GM10847 (cell line): Measurements from ENCODE around the gene ELL.

Source experiments
- POLR2A ChIP-seq: IDR thresholded peaks from 2 replicates; pipeline ENCODE4 v1.6.1; 2011; ENCODE audit not compliant: insufficient read length; ENCODE audit errors: extremely low read depth

The ELL gene

DNA sequence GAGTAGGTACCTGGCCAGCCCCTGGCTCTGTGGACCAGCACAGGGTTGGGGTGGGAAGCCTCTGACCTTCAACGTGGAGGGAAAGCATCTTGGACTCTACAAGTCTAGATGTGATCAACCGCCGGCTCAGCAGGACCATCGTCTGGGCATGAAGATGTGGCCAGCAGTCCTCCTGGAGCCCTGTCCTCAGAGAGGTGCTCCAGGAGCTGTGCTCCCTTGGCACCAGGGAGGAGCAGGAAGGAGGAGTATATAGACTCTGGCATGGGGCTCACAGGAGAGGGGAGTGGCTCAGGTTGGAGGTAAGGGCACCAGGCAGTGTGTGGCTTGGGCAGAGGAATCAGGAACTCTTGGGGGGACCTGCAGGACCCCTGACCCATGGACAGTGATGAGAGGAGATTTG lies 65.6 kb downstream of the ELL start:
- TF ChIP-seq POLR2A: no peak

DNA sequence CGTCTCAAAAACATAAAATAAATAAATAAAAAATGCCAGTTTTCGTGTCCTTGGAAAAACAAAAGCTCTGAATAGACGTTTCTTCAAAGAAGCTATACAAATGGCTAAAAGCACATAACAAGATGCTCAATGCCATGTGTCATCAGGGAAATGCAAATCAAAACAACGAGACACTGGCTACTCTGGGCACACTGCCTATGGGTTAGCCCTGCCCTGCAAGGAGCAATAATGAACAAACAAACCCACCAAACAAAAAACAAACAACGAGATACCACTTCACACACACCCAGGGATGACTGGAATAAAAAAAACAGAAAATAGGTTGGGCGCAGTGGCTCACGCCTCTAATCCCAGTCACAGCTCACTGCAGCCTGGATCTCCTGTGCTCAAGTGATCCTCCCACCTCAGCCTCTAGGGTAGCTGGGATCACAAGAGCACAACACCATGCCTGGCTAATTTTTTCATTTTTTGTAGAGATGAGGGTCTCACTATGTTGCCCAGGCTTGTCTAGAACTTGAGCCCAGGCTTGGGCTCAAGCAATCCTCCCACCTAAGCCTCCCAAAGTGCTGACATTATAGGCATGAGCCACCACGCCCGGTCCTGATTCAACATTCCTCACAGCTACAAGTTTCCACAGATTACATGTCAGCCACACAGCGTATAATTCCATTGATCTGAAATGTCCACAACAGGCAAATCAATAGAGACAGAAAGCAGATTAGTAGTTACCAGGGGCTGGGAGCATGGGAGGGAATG lies 68.4 kb downstream of the ELL start:
- no peak for TF ChIP-seq POLR2A

DNA sequence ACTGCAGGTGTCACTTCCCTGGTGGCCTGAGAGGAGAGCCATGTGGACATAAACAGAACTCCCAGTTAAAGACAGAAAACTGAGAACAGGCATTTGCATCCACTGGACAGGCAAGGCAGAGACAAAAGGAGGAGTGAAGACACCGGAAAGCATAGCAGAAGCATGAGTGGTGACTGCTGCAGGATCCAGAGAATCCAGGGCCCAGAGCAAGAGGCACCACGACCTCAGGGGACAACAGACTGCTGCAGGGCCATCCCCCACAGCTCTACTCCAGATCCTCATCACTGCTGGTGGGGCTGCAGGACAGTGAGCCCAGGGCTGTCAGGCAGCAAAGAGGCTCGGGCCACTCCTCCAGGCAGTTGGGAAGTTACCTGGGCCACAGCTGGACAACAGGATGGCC lies 69.5 kb downstream of the ELL start:
- TF ChIP-seq POLR2A: no peak

DNA sequence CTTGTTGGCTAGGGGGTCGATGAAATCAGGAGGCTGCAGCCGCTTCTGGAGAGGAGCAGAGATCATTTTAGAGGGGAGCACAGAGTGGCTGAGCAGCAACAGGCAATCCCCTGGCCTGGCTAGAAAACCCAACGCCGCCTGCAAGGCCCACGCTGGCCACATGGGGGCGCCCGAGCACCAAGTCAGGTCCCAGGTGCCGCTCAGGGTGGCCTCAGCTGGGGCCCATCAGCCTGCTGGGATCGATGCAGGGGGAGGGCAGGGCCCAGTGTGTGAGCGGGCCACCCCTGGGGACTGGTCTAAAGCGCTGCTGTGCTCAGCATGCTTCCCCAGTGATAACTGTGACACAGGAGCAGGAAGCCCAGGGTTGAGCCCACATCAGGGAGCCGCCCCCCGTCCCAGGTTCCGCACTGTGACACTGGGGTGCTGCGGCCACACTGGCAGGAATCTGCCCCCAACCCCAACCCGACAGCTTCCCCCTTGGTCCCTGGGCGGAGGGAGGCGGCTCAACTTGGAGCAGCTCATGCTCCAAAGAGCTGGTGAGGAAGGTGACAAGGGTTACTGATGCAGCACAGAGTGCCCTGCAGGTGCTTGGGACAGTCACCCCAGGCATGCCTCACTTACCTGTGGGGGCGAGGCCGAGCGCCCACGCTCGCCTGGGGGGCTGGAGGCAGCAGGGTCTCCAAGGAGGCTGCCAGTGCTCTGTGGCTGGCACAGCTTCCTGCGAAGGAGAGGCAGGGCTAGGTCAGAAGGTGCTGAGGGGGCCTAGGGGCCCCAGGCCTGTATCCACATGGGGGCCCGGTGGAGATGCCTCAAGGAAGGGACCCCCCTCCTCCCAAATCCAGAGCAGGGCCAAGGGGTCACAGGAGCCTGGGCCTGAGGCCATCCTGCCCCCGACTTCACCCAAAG lies 70.7 kb downstream of the ELL start:
- TF ChIP-seq POLR2A: no peak

DNA sequence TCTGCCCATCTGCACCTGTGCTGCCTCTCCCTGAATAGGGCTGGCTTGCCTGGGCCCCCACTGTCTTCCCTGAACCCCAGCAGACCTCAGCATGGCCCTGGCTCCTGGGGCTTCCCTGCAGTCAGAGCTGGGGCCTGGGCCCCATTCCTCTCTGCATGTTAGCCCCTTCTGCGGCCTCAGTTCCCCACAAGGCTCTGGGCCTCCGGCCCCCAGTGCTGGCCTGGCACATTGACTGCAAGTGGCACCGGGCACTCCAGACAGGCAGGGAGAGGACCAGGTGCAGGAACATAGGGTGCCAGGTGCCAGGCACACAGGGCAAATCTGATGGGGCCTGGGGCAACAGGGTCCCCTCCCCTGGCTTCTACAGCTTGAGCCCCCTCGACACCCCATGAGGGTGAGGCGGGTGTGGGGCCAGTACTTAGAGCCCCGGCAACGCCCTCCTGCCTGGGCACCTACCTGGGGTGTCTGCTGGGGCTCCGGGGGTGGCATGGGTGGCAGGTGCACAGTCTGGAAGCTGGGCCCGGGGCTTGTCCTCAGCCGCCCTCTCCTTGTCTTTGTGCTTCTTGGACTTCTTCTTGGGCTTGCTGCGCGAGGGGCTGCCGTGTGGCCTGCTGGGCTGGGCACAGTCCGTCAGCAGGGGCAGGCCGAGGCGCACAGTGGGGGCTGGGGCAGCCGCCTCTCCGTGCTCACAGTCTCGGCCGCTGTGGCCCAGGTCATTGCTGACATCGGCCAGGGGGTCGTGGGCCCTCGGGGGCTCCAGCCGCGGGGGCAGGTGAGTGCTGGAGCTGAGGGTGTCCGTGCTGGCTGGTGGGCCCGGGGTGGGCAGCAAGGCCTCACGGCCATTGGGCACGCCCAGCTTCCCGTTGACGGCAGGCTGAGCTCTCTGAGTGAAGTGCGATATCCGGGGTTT lies 71.6 kb downstream of the ELL start:
- TF ChIP-seq POLR2A: no peak

DNA sequence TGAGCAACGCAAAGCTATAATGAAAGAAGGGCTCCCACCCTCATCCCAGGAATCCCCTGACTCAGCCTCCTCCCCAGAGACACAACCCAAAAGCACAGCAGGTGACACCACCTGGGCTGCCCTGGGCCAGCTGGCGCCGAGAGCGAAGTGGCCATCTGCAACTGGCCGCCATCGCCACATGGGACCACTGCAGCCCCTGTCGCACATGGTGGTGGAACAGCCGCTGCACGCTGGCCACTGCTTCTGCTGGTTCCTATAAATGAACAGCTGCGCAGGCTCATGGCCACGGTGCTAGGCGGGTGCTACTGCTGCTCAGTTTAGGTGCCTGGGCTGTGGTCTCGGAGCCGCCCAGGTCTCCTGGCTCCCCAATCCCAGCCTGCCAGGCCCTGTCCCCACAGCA lies 72.3 kb downstream of the ELL start:
- no peak for TF ChIP-seq POLR2A

DNA sequence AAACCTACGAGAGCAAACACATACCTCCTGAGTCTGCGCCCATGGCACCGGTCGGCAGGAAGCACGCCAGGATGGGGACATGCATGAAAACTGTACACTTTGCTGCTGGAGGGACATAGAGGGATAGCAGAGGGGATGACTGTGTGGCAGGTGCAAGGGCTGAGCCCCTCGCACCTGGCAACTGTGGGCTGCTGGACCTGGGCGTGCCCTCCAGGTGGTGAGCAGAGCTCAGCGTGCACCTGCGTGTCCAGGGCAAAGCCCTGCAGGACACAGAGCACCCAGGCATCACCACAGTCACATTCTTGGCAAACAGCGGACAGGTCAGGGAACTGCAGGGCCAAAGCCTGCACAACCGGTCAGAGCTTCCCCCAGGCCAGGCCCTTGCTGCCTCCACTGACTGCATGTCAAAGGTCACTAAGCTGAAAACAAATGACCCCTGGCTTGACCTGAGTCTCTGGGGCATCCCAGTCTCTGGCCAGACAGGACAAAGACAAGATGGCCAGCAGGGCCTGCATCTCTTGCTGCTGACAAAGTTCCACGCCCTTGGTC lies 75.0 kb downstream of the ELL start:
- TF ChIP-seq POLR2A: no peak

DNA sequence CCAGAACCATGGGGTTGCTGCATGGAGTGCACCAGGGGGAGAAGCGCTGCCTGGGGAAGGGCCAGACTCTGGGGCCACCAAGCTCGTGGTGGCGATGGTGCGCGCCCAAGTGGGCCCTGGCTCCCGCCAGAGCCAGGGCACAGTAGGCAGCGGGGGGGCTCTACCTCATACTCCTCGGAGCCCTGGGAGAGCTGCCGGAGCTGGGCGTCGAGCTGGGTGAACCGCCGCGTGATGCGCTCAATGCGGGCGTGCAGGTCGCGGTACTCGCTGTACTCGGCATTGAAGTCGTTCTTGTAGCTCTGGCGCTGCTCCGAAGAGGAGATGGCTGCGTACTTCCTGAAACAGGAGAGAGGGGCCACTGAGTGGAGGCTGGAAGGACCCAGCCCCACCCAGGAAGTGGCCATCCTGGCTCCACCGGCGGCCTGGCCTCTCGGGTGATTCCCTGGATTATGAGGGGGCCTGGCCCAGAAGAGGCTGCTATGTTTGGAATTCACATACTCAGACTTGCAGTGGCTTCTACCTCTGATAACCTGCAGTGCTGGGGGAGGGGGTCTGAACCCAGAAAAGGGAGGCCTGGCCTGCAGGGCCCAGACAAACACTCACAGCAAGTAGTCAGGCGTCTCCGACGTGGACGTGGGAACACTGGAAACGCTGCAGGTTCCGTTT lies 75.6 kb downstream of the ELL start:
- TF ChIP-seq POLR2A: no peak

DNA sequence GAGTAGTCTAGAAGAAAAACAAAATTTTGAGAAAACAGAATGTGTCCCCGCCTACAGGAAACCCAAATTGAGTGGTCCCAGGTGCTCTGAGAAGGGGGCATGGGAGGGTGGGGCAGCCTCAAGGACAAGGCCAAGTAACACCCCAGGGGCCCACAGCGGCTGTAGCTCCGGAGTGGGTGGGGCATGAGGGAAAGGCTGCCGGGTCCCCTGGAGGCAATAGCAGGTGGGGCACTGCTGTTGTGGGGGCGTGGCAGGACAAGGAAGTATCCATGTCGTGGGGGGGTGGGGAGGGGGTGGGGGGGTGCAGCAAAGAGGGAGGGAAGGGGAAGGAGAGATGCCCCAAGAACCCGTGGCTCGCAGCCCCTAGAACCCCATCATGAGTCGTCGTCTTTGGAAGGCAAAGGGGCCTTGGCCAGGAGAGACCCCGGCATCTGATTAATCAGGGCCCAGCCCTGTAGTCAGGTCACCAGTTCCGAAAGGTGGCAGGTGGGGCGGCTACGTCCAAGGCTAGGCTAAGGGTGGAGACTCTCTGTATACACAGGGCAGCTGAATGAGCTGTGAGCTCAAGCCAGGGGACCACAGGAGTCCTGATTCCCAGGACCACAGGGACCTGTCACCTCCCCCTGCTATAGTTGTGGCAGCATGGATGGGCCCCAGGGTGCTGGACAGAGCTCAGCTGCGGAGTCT lies 76.5 kb downstream of the ELL start:
- no peak for TF ChIP-seq POLR2A

DNA sequence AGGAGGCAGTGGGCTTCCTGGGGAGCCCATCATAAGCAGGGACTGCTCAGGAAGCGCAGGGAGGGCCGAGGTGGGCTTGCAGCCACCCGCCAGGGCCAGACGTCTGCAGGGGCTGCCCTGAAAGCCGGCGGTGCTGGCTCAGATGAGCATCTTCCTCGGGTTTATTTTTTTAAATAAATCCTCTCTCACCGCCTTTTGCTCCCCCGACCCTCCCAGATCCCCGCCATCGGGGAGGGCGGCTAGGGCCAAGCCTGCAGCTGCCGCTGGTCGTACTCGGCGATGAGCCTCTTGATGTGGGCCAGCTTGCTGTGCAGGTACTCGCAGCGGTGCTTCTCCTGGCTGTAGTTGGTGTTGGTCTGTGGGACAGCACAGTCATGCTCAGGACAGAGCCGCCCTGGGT lies 77.4 kb downstream of the ELL start:
- TF ChIP-seq POLR2A: no peak

DNA sequence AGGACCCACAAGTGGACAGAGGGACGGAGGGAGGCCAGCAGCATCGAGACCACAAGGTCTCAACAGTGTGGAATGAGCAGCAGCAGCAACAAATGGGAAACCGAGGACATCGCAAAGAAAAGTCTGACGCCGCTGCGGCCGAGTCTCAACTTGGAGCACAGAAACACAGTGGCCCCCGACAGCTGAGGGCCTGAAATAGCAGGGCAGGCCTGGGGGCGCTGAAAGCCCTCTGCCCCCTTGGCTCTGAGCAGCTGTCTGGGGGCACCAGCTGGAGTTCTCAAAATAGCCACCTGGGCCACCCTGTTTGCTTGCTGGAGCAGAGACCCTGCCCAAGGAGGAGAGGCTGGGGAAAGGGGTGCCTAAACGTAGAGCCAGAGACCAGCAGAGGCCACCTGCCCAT lies 78.0 kb downstream of the ELL start:
- no peak for TF ChIP-seq POLR2A

DNA sequence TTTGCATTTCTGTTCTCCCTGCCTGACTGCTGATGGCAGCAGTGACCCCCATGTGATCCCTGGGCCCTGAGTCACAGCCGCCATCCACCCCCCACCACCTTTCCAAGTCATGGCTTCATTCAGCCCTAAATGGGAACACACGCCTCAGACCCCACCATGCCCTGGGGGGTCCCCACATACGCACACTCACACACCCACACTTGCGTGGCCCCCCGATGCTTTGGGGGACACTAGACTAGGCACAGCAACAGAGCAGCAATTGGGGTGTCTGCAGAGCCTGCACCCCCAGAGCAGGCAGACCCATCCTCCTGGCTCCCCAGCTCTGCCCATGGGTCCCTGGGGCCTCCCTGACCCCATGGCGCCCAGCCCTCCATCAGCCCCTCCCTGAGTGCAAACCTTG lies 78.5 kb downstream of the ELL start:
- no peak for TF ChIP-seq POLR2A

DNA sequence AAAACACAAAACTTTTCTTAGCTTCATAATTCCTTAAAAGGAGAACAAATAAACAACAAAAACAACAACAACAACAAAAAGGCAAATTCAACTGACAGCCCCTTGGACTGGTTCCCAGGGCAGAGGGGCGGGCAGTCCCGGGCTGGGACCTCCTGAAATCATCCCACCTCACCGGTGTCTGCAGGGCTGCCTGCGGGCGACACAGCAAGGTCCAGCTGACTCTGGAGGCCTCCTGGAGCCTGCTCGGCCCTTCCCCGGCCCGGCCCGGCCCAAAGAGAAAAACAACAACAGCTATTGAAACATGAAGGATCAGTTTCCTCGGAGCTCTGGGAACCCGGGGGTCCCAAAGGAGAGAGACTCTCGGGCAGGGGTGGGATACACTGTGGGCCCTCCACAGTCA lies 78.9 kb downstream of the ELL start:
- TF ChIP-seq POLR2A: no peak
